Keratinocyte (primary cell): ENCODE measurements around the gene SLC25A21.

ENCODE experiments used
- CTCF ChIP-seq, 3 experiments: IDR thresholded peaks in 1 of 3; conservative IDR thresholded peaks in 1 of 3; optimal IDR thresholded peaks in 1 of 3; 2 replicates in 2 of 3; 3 replicates in 1 of 3; pipeline versions ENCODE3 to v1.5.1; 2011; ENCODE audit warnings: low read length in 3 of 3, mild to moderate bottlenecking in 3 of 3, moderate library complexity in 2 of 3, control low read depth in 1 of 3, inconsistent platforms in 1 of 3; ENCODE audit not compliant: insufficient read depth in 2 of 3; ENCODE audit errors: extremely low read depth in 1 of 3
- EZH2 ChIP-seq: IDR thresholded peaks from one replicate; pipeline ENCODE4 v1.6.1; 2012; ENCODE audit warnings: inconsistent platforms, mild to moderate bottlenecking, low read length, moderate library complexity

- TF ChIP-seq CTCF (optimal IDR thresholded peaks at IDR 0.05 in 1 of 3, IDR thresholded peaks at IDR 0.05 in 1 of 3, conservative IDR thresholded peaks at IDR 0.05 in 1 of 3; ENCODE audit: extremely low read depth in 1 of 3, insufficient read depth in 2 of 3, low read length in 3 of 3) = peak; percentile 64 to 67 (median 65)
- peak; percentile 31 for TF ChIP-seq EZH2
These were observed 516.3 kb downstream of the SLC25A21 start for GRCh38 chr14:36655963-36656686.
